GM18505 (cell line): ENCODE data around the gene SPAG16.

ENCODE experiments used
- ATAC-seq: cut with Tn5 transposase; IDR thresholded peaks from one replicate; pipeline ENCODE4 v1.9.1; 2021; ENCODE audit not compliant: unreplicated experiment
- POLR2A ChIP-seq: IDR thresholded peaks from 4 replicates; pipeline ENCODE4 v1.6.1; 2011; ENCODE audit warnings: borderline replicate concordance; ENCODE audit not compliant: insufficient read depth, insufficient read length; ENCODE audit errors: extremely low read depth

Gene SPAG16

DNA sequence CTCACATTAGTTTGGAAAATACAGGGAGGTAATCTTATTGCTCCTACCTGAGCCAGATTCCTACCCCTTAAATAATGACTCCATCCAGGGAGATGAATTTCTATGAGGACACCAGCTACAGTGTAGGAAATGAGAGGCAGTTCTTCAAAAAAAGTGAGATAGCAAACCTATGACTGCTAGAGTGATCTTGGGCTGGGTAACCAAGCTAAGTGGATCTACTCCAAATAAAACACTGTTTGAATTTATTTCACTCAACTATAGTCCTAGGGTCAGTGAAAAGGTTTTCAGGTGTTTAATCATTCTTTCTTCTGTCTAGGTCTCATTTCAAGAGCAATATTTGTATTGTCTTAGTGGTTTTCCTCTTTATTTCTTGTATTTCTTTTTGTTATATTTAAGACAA is 854.5 kb downstream of the SPAG16 start:
- no peak for ATAC-seq
- no peak for TF ChIP-seq POLR2A

DNA sequence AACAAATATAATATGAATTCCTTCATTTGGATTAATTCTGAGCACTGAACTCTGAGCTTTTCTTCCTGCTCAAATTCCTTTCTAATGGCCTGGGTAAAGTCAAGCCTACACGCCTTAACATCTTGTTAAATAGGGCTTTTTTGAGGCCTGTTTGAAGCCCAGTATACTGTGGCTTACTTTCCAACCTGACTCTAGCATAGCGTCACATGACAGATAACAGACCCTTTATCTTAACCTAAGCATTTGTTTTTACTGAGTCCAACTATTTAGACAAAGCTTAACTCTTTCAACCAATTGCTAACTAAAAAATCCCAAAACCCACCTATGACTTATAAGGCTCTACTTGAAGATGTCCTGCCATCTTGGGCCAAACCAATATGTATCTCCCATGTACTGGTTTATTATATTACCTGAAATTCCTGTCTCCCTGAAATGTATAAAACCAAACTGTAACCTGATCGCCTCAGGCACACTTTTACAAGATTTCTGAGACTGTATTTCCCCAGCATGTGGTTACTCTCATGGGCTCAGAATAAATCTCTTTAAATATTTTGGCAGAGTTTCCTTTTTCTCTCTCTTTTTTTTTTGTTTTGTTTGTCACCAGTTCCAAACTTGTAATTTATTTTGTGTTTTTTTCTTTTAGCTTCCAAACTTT is 855.5 kb downstream of the SPAG16 start:
- no peak for TF ChIP-seq POLR2A
- no peak for ATAC-seq

DNA sequence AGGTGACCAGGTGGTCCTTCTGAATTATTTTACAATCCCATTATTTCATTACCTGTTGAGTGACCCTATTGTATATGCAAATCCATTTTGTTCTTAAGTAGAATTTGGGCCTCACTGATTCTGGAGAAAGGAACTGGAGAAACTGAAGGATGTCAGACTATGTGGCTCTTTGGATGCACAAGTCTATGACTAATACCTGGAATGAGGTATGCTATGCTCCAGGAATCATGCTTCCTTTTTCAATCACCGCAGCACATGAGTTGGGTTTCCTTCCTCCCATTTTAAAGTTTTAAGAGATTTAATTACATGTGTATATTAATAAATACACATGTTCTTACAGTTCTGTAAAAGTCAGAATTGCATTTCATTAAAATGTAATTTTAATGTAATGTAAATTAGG is 872.7 kb downstream of the SPAG16 start:
- ATAC-seq, result no peak
- TF ChIP-seq POLR2A, result no peak

DNA sequence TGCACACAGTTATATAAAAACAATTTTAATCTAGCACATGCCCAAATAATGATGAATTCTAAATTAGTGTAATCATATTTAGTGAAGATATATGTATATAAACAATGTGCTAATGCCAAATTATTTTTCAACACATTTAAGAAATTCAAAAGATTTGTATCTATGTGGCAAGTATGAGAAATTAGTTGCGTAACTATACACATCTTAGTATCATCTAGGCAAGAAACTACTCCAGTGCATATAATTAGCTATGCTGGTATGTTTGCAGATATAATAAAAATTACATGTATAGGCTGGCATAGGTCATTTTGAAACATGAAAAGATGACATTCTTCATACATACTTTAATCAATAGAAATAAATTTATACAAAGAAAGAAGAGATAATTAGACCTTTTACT is 874.6 kb downstream of the SPAG16 start:
- no peak for ATAC-seq
- TF ChIP-seq POLR2A, result no peak

DNA sequence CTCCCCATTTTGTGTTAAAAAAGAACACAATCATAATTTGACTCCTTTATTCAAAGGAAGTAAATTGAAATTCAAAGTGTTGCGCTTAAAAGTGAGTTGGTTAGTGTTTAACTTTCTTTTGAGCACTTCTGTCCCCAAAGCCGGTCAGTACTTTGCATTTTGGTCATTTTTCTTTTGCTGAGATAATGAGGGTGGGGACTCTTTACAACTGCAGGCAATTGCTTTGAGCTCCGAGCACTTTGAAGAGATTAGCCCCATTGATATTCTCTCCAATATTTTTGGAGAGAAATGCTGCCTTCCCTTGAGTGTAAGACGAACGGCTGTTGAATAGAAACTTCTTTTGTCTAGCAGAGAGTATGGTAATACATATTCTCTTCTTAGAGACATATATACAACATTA is 885.0 kb downstream of the SPAG16 start:
- TF ChIP-seq POLR2A, result no peak

DNA sequence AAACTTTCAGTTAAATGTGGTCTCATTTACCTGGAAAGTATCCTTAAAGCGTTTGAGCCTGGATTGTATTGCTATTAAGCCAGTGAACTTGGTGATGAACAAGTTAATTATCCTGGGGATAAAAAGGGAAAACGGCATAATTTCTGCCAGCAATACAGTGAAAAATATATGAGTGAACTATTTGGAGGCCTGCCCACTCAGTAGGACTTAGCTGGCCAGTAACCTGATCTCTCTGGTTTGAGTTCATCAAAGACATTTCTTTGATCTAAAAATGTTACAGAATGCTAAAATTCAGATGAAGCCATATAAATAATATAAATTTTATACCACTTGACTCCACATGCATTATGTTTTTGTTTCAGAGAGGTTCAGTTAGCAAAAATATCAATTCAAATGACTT is 885.5 kb downstream of the SPAG16 start:
- no peak for ATAC-seq
- TF ChIP-seq POLR2A, result no peak

More for the DNA sequence above, 885.0 kb downstream of the SPAG16 start:
- ATAC-seq, result no peak

DNA sequence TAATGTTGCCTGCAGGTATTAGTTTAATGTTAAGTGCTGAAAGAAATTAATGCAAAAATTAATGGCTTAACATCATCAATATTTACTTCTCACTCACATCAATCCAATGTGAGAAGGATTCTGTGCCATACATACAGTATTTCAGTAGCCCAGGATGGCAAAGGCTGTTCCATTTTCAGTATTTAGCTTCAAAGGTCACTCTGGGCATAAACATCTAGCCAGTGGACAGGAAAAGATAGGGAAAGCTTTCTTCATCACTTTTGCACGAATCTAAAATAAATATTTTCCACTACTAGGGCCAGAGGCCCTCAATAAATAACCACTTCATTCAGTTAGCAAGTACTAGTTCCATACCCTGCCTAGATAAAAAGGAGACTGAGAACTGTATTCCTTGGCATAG is 890.3 kb downstream of the SPAG16 start:
- no peak for TF ChIP-seq POLR2A
- ATAC-seq, result no peak

DNA sequence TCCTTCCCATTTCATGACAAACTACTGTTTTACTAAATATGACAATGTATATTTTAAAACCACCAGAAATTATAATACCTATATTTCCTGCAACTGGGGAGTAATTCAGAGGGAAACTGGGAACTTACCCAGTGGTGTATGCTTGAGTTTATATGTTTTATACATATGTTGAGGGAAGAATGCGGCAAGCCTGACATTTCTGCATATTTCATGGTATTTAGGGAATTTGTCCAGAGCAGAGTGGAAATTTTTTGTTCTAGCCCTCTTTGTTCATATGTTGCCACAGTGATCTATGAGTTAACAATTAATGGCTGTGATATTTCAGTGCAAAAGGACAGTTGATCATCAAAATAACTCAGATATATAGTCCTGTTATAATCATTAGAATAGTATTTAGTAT is 895.8 kb downstream of the SPAG16 start:
- no peak for ATAC-seq
- TF ChIP-seq POLR2A, result no peak

DNA sequence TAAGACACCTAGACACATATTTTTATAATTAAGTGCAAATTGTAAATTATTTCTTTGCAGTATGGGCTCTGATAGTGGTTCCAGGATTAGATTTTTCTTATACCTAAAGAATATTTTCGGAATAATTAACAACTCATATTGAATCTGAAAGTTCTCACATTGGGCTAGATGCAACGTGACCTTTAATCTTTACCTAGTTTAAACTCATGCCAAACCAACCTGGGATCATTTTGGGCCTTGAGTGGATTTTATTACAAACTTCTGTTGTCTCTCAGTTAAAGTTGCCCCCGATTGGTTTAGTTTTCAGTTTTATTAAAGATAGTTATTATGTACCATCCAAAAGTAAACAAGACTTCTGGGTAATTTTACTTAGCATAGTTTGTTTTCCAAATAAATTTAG is 896.4 kb downstream of the SPAG16 start:
- TF ChIP-seq POLR2A, result no peak
- no peak for ATAC-seq

DNA sequence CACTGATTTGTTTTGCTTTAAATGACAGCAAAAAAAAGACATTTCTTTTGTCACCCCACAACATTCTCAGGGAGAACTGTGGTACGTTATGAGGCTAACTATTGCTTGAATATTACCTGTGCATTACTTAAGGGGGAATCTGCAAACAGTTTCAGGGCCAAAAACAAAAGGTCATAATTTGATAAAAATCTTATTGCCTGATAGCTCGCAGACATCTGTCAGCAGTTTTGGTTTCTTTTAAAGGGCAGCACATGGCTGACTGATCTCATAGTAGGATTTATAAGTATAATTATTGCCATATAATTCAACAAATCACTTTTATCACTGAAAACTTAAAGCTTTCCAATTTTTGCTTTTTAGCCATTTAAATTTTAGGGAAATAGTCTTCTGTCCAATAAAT is 900.2 kb downstream of the SPAG16 start:
- no peak for ATAC-seq
- TF ChIP-seq POLR2A, result no peak

DNA sequence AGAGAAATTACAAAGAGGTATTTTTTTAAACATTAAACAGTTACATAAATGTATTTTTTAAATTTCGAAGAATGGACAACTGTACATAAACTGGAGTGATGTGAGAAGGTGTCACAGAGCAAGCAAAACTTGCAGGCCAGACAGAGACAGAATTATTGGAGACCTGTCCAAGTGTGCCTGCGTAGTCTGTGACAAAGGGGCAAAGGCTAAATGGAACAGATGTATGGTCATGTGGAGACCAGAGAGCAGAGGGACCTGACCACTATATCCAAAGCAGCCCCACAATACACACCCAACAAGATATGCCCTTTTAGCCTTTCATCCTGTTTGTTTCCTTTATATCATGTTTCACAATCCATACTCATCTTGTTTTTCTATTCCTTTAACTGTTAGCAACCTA is 901.3 kb downstream of the SPAG16 start:
- ATAC-seq, result no peak
- no peak for TF ChIP-seq POLR2A

DNA sequence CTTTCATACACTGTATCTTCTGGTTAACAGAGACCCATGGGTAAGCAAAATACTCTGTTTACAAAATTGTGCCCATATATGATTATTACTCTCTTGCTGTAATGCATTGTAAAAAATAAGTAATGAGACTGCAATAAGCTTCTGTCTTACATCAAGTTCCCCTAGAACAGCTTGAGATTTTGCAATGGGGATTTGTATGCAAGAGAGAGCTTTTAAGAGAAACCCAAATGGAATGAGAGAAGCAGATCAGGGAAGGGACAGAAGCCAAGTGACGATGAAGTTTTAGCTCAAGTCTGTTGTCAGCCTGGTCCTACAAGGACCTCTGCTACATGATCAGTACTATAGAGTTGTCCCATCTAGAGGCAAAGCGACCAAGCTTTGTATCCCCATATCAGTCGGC is 908.4 kb downstream of the SPAG16 start:
- no peak for TF ChIP-seq POLR2A
- ATAC-seq, result no peak

DNA sequence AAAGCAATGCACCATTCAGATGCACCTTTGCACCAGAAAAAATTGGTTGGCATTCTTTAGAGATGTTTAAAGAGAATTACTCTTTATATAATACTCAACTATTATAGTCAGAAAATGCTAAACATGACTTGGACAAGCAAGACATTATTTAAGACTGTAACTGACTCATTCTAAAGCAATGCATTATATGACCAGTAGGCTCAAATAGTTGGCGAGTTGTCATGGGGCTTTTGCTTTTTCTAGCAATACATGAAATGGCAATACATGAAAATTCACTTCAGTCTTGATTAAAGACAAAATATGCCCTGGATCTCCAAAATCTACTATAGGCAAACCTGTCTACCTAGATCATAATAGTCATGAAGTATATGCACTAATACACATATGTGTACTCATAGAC is 909.7 kb downstream of the SPAG16 start:
- TF ChIP-seq POLR2A, result no peak
- ATAC-seq, result no peak

DNA sequence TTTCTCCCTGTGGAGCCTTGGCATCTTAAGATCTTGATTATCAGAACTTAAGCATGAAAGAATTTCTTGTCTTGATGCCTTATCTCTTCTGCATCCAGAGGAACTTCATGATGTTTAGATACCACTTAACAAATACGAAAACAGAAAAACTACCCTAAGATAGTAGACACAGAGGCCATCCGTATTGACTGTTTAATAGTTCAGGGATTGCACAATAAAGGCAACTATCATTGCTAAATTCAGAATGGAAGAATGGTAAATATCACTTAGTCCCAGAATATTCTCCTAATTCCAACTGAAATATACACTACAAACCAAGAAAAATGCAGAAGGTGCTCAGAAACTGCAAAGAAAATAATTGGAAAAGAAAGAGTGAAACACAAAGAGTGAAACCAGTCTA is 912.0 kb downstream of the SPAG16 start:
- TF ChIP-seq POLR2A, result no peak
- no peak for ATAC-seq

DNA sequence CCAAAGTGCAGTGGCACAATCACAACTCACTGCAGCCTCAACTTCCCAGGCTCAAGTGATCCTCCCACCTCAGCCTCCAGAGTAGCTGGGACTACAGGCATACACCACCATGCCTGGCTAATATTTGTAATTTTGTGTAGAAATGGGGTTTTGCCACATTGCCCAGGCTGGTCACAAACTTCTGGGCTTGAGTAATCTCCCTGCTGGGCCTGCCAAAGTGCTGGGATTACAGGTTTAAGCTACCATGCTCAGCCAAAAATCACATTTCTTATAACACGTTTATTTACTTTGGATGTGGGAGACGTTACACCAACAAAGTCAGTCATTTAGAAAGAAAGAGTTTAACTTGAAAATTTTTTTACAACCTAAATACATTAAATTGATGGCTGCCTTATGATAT is 917.6 kb downstream of the SPAG16 start:
- no peak for ATAC-seq
- TF ChIP-seq POLR2A, result no peak
